ENCODE data around the gene AFAP1L1. TPM values are rescaled to one million over a fixed set of nuclear protein-coding genes. Genes with fewer than 3 reads are reported as not detected.

The AFAP1L1 gene
- total RNA-seq, 1 donor from 2014 or later = not detected

DNA sequence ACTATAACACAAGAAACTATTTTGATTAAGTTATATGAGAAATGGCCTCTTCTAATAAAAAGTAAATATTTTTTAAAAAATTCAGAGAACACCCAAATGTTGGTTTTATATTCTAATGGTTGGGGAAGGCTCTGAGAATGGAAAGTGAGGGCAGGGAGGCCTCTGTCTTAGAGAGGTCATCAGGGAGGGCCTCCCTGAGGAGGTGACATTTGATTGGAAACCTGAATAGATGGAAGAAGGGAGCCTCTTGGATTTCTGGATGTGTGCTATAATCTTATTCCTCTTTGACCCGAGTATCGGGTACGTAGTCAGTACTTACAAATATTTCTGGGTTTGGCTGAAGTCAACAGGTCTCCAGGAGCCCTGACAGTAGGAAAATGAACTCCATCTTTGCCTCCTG, 47.5 kb downstream of the AFAP1L1 start:
- no peaks in the 10 kb centered on the region for H3K9me3 Mint-ChIP-seq
- TF ChIP-seq CTCF (IDR thresholded peaks at IDR 0.05) = no peak
- DNase-seq = no peak
- CTCF ChIA-PET = interaction anchor here (1.0 to 2.0 kb wide), 3 partner anchors 15 to 246 kb away, joined by 3 to 5 read pairs (median 3); no protein-coding TSS in a partner anchor
- intact Hi-C loops (cut with micrococcal nuclease) = no loop called here
- no peaks in the 10 kb centered on the region for H3K4me1 Mint-ChIP-seq
- H3K36me3 Mint-ChIP-seq (ENCODE audit: low read depth) = no peaks in the 10 kb centered on the region
- no peaks in the 10 kb centered on the region for H3K27me3 Mint-ChIP-seq
- no peak overlapping the region for H3K27ac Mint-ChIP-seq
- ATAC-seq (ENCODE audit: low read depth) = no peak
- POLR2A ChIA-PET = no interaction called here
- no peak overlapping the region for H3K4me3 Mint-ChIP-seq

- Mint-ChIP-seq H3K9me3 (no peaks in the 10 kb centered on the region), H3K27ac (no peak overlapping the region), H3K27me3 (no peaks in the 10 kb centered on the region), H3K4me3 (no peak overlapping the region), H3K4me1 (no peaks in the 10 kb centered on the region), H3K36me3 (ENCODE audit: low read depth) (no peaks in the 10 kb centered on the region)
- ATAC-seq (ENCODE audit: low read depth) (no peak), DNase-seq (no peak)
- intact Hi-C loops (cut with micrococcal nuclease) = no loop called here
- ChIA-PET POLR2A (no interaction called here), CTCF (interaction anchor here (0.7 to 2.0 kb wide), 4 partner anchors 13 to 51 kb away, joined by 3 to 5 read pairs (median 3); no protein-coding TSS in a partner anchor)
- no peak for TF ChIP-seq CTCF (IDR thresholded peaks at IDR 0.05)
Measured at GRCh38 chr5:149320791-149321330, 49.2 kb downstream of the AFAP1L1 start.

GRCh38 chr5:149322518-149322917, 50.9 kb downstream of the AFAP1L1 start:
- Mint-ChIP-seq H3K4me3 (no peak overlapping the region), H3K27ac (no peak overlapping the region), H3K4me1 (no peaks in the 10 kb centered on the region), H3K9me3 (no peaks in the 10 kb centered on the region), H3K36me3 (ENCODE audit: low read depth) (no peaks in the 10 kb centered on the region), H3K27me3 (no peaks in the 10 kb centered on the region)
- ATAC-seq (ENCODE audit: low read depth) (no peak), DNase-seq (no peak)
- TF ChIP-seq CTCF (IDR thresholded peaks at IDR 0.05) = no peak
- intact Hi-C loops (cut with micrococcal nuclease) = no loop called here
- ChIA-PET CTCF (interaction anchor here (0.7 to 1.5 kb wide), 2 partner anchors 45 to 51 kb away, joined by 3 to 5 read pairs; no protein-coding TSS in a partner anchor), POLR2A (no interaction called here)

GRCh38 chr5:149323210-149323609, 51.6 kb downstream of the AFAP1L1 start:
- Mint-ChIP-seq H3K27ac (no peak overlapping the region), H3K4me1 (no peaks in the 10 kb centered on the region), H3K4me3 (no peak overlapping the region), H3K36me3 (ENCODE audit: low read depth) (no peaks in the 10 kb centered on the region), H3K9me3 (no peaks in the 10 kb centered on the region), H3K27me3 (no peaks in the 10 kb centered on the region)
- intact Hi-C loops (cut with micrococcal nuclease) = no loop called here
- ChIA-PET POLR2A (no interaction called here), CTCF (interaction anchor here (0.7 to 1.5 kb wide), 2 partner anchors 44 to 50 kb away, joined by 3 to 5 read pairs; no protein-coding TSS in a partner anchor)
- TF ChIP-seq CTCF (IDR thresholded peaks at IDR 0.05) = no peak
- ATAC-seq (ENCODE audit: low read depth) (no peak), DNase-seq (no peak)

- CTCF ChIA-PET = interaction anchor here (1.5 kb wide), 1 partner anchor 44 kb away, joined by 5 read pairs; no protein-coding TSS in a partner anchor
Measured at GRCh38 chr5:149323621-149324205, 52.1 kb downstream of the AFAP1L1 start.

More at GRCh38 chr5:149323621-149324205, 52.1 kb downstream of the AFAP1L1 start:
- Mint-ChIP-seq H3K9me3 (no peaks in the 10 kb centered on the region), H3K4me3 (no peak overlapping the region), H3K27me3 (no peaks in the 10 kb centered on the region), H3K27ac (no peak overlapping the region), H3K36me3 (ENCODE audit: low read depth) (no peaks in the 10 kb centered on the region), H3K4me1 (no peaks in the 10 kb centered on the region)
- POLR2A ChIA-PET = no interaction called here
- TF ChIP-seq CTCF (IDR thresholded peaks at IDR 0.05) = no peak
- no peak for DNase-seq
- no peak for ATAC-seq (ENCODE audit: low read depth)
- intact Hi-C loops (cut with micrococcal nuclease) = no loop called here
